Activated CD4-positive, alpha-beta T cell treated with anti-CD3 and anti-CD28 coated beads for 36 hours (primary cell): Measurements from ENCODE around the gene CIDEB. TPM values are rescaled to one million over a fixed set of nuclear protein-coding genes. Genes with fewer than 3 reads are reported as not detected.

Experiments
- ATAC-seq: fragments of 200-7000 bp; cut with Tn5 transposase; one replicate; pipeline ENCODE4 v1.10.0; 2021; ENCODE audit warnings: mild to moderate bottlenecking, moderate library complexity
- CTCF ChIA-PET: fragments of 350-600 bp; sonication (Branson Sonifier 250); formaldehyde crosslinking; loops from one replicate; lab custom pipeline; 2021; ENCODE audit warnings: antibody characterized with exemption; lab: Charles Lee
- POLR2A ChIA-PET: fragments of 350-600 bp; sonication (Branson Sonifier 250); formaldehyde crosslinking; loops from one replicate; lab custom pipeline; 2021; ENCODE audit warnings: antibody characterized with exemption, inconsistent platforms; lab: Charles Lee
- DNase-seq: peaks from one replicate; pipeline ENCODE4 v3.0.0-alpha.2; 2020
- H3K27ac Mint-ChIP-seq: one replicate; pipeline ENCODE4 v1.8.0; 2021; ENCODE audit warnings: mixed read lengths
- H3K27me3 Mint-ChIP-seq: one replicate; pipeline ENCODE4 v1.8.0; 2021; ENCODE audit warnings: mixed read lengths
- H3K36me3 Mint-ChIP-seq: one replicate; pipeline ENCODE4 v1.8.0; 2021; ENCODE audit warnings: low read depth, mixed read lengths
- H3K4me1 Mint-ChIP-seq: one replicate; pipeline ENCODE4 v1.8.0; 2021; ENCODE audit warnings: mixed read lengths
- H3K4me3 Mint-ChIP-seq: one replicate; pipeline ENCODE4 v1.8.0; 2021; ENCODE audit warnings: mild to moderate bottlenecking, moderate library complexity, mixed read lengths
- H3K9me3 Mint-ChIP-seq: one replicate; pipeline ENCODE4 v1.8.0; 2021; ENCODE audit warnings: low read depth, mixed read lengths
- intact Hi-C, 2 experiments: fragments of 100-400 bp; cut with DNase I in 1 of 2; cut with micrococcal nuclease in 1 of 2; formaldehyde crosslinking; loops; one replicate each; pipeline versions ENCODE4 v1.14.2 to v1.15.1; 2022 to 2024; cut with DNase I, micrococcal nuclease
- total RNA-seq, 2 experiments: library from RNA; stranded (reverse); gene quantifications; one replicate each; pipeline ENCODE4 v1.2.3, GENCODE V29; 2021

CIDEB gene
- total RNA-seq, 2 experiments from 2014 or later: 11.1 to 14.0 TPM

- Mint-ChIP-seq H3K4me3 (no peak overlapping the region), H3K27me3 (no peaks in the 10 kb centered on the region), H3K36me3 (peaks cover 12% of the 10 kb centered on the region), H3K9me3 (no peaks in the 10 kb centered on the region), H3K4me1 (no peaks in the 10 kb centered on the region), H3K27ac (no peak overlapping the region)
- POLR2A ChIA-PET: no interaction called here
- intact Hi-C loops: no loop called here
- ATAC-seq: no peak
- no peak for DNase-seq
- CTCF ChIA-PET: interaction anchor here (0.8 to 0.9 kb wide), 2 partner anchors 19 to 48 kb away, joined by 3 to 7 read pairs; partner anchors contain the start of genes LTB4R2 and TINF2
Measured at GRCh38 chr14:24261969-24262327, 45.8 kb downstream of the CIDEB start.

- H3K27ac Mint-ChIP-seq: peak overlapping the region; percentile 31
- ATAC-seq (no peak), DNase-seq (no peak)
- H3K27me3 Mint-ChIP-seq: no peaks in the 10 kb centered on the region
- H3K9me3 Mint-ChIP-seq: no peaks in the 10 kb centered on the region
- no peaks in the 10 kb centered on the region for H3K4me1 Mint-ChIP-seq
- intact Hi-C loops: no loop called here
- peaks cover 7% of the 10 kb centered on the region for H3K36me3 Mint-ChIP-seq
- CTCF ChIA-PET: interaction anchor here (0.8 to 0.9 kb wide), 2 partner anchors 19 to 49 kb away, joined by 3 to 7 read pairs; partner anchors contain the start of genes LTB4R2 and TINF2
- POLR2A ChIA-PET: interaction anchor here (0.9 kb wide), 1 partner anchor 195 kb away, joined by 4 read pairs; no protein-coding TSS in a partner anchor
- H3K4me3 Mint-ChIP-seq: no peak overlapping the region
Measured at GRCh38 chr14:24261256-24261968, 46.4 kb downstream of the CIDEB start.

- no peaks in the 10 kb centered on the region for H3K9me3 Mint-ChIP-seq
- DNase-seq (no peak), ATAC-seq (no peak)
- H3K27ac Mint-ChIP-seq: peak overlapping the region; percentile 31
- CTCF ChIA-PET: no interaction called here
- POLR2A ChIA-PET: interaction anchor here (0.9 kb wide), 1 partner anchor 195 kb away, joined by 4 read pairs; no protein-coding TSS in a partner anchor
- intact Hi-C loops: no loop called here
- H3K27me3 Mint-ChIP-seq: no peaks in the 10 kb centered on the region
- H3K36me3 Mint-ChIP-seq: peaks cover 7% of the 10 kb centered on the region
- H3K4me3 Mint-ChIP-seq: no peak overlapping the region
- no peaks in the 10 kb centered on the region for H3K4me1 Mint-ChIP-seq
Measured at GRCh38 chr14:24260780-24261157, 47.0 kb downstream of the CIDEB start.

GRCh38 chr14:24260026-24260779, 47.6 kb downstream of the CIDEB start:
- POLR2A ChIA-PET: interaction anchor here (0.9 kb wide), 1 partner anchor 194 kb away, joined by 4 read pairs; no protein-coding TSS in a partner anchor
- DNase-seq (no peak), ATAC-seq (no peak)
- Mint-ChIP-seq H3K27me3 (no peaks in the 10 kb centered on the region), H3K27ac (no peak overlapping the region), H3K4me3 (no peak overlapping the region), H3K36me3 (peaks cover 11% of the 10 kb centered on the region), H3K4me1 (no peaks in the 10 kb centered on the region), H3K9me3 (no peaks in the 10 kb centered on the region)
- CTCF ChIA-PET: no interaction called here
- intact Hi-C loops: no loop called here

GRCh38 chr14:24259282-24260025, 48.3 kb downstream of the CIDEB start:
- no peak overlapping the region for H3K27ac Mint-ChIP-seq
- ChIA-PET CTCF (no interaction called here), POLR2A (no interaction called here)
- no peaks in the 10 kb centered on the region for H3K9me3 Mint-ChIP-seq
- ATAC-seq (no peak), DNase-seq (no peak)
- no peak overlapping the region for H3K4me3 Mint-ChIP-seq
- intact Hi-C loops: no loop called here
- peaks cover 13% of the 10 kb centered on the region for H3K36me3 Mint-ChIP-seq
- no peaks in the 10 kb centered on the region for H3K4me1 Mint-ChIP-seq
- no peaks in the 10 kb centered on the region for H3K27me3 Mint-ChIP-seq

- CTCF ChIA-PET: no interaction called here
- no peak for ATAC-seq
- Mint-ChIP-seq H3K9me3 (no peaks in the 10 kb centered on the region), H3K27ac (no peak overlapping the region), H3K36me3 (peaks cover 17% of the 10 kb centered on the region), H3K4me3 (no peak overlapping the region), H3K27me3 (no peaks in the 10 kb centered on the region), H3K4me1 (no peaks in the 10 kb centered on the region)
- POLR2A ChIA-PET: no interaction called here
- DNase-seq: no peak
- intact Hi-C loops: no loop called here
Measured at GRCh38 chr14:24258548-24259265, 49.1 kb downstream of the CIDEB start.

- POLR2A ChIA-PET: no interaction called here
- DNase-seq (no peak), ATAC-seq (no peak)
- H3K27ac Mint-ChIP-seq: no peak overlapping the region
- H3K36me3 Mint-ChIP-seq: peaks cover 18% of the 10 kb centered on the region
- no peaks in the 10 kb centered on the region for H3K4me1 Mint-ChIP-seq
- CTCF ChIA-PET: no interaction called here
- intact Hi-C loops: no loop called here
- no peaks in the 10 kb centered on the region for H3K9me3 Mint-ChIP-seq
- no peaks in the 10 kb centered on the region for H3K27me3 Mint-ChIP-seq
- H3K4me3 Mint-ChIP-seq: no peak overlapping the region
Measured at GRCh38 chr14:24258119-24258518, 49.7 kb downstream of the CIDEB start.

GRCh38 chr14:24256960-24257359, 50.8 kb downstream of the CIDEB start:
- intact Hi-C loops: no loop called here
- Mint-ChIP-seq H3K36me3 (peaks cover 18% of the 10 kb centered on the region), H3K27me3 (no peaks in the 10 kb centered on the region), H3K9me3 (no peaks in the 10 kb centered on the region), H3K4me1 (no peaks in the 10 kb centered on the region), H3K27ac (no peak overlapping the region), H3K4me3 (no peak overlapping the region)
- ChIA-PET POLR2A (no interaction called here), CTCF (interaction anchor here (1.0 kb wide), 1 partner anchor 50 kb away, joined by 3 read pairs; no protein-coding TSS in a partner anchor)
- ATAC-seq (no peak), DNase-seq (no peak)

GRCh38 chr14:24255931-24256711, 51.7 kb downstream of the CIDEB start:
- Mint-ChIP-seq H3K4me3 (no peak overlapping the region), H3K27ac (no peak overlapping the region), H3K9me3 (no peaks in the 10 kb centered on the region), H3K4me1 (no peaks in the 10 kb centered on the region), H3K36me3 (peaks cover 17% of the 10 kb centered on the region), H3K27me3 (no peaks in the 10 kb centered on the region)
- no peak for ATAC-seq
- intact Hi-C loops: no loop called here
- DNase-seq: no peak
- POLR2A ChIA-PET: interaction anchor here (1.1 kb wide), 1 partner anchor 10 kb away, joined by 3 read pairs; no protein-coding TSS in a partner anchor
- CTCF ChIA-PET: interaction anchor here (1.0 kb wide), 1 partner anchor 51 kb away, joined by 3 read pairs; no protein-coding TSS in a partner anchor

- no peak for DNase-seq
- Mint-ChIP-seq H3K27me3 (no peaks in the 10 kb centered on the region), H3K27ac (no peak overlapping the region), H3K36me3 (peaks cover 14% of the 10 kb centered on the region), H3K9me3 (no peaks in the 10 kb centered on the region), H3K4me3 (no peak overlapping the region), H3K4me1 (peaks cover 6% of the 10 kb centered on the region)
- intact Hi-C loops: no loop called here
- no peak for ATAC-seq
- ChIA-PET CTCF (no interaction called here), POLR2A (interaction anchor here (1.1 kb wide), 1 partner anchor 9 kb away, joined by 3 read pairs; no protein-coding TSS in a partner anchor)
Measured at GRCh38 chr14:24255438-24255837, 52.3 kb downstream of the CIDEB start.
